UCSD-AML1 (cell line): Measurements from ENCODE around the gene MAGEA9B.
A peak's percentile ranks its signal among the peaks of the same experiment; 100 is the strongest.
"Not testable (repeated sequence)": the region's sequence is repeated elsewhere in the genome, so short reads cannot be mapped to it uniquely, and the experiment has no call there.

Experiments used
- DNase-seq: peaks from one replicate; lab custom pipeline; 2025; ENCODE audit not compliant: unreplicated experiment; lab: John Stamatoyannopoulos, UW

MAGEA9B gene

GRCh38 chrX:149572743-149573142 lies 14.5 kb downstream of the MAGEA9B start:
- DNase-seq = no peak

GRCh38 chrX:149571770-149572169 lies 15.5 kb downstream of the MAGEA9B start:
- DNase-seq = no peak

GRCh38 chrX:149570668-149571067 lies 16.6 kb downstream of the MAGEA9B start:
- DNase-seq = no peak

- DNase-seq = no peak
Observed at GRCh38 chrX:149569770-149570169, 17.5 kb downstream of the MAGEA9B start.

- no peak for DNase-seq
Observed at GRCh38 chrX:149568701-149569296, 18.5 kb downstream of the MAGEA9B start.

GRCh38 chrX:149567621-149568417 lies 19.4 kb downstream of the MAGEA9B start:
- DNase-seq = no peak

GRCh38 chrX:149563359-149563758 lies 23.9 kb downstream of the MAGEA9B start:
- DNase-seq = no peak

GRCh38 chrX:149555251-149555650 lies 32.0 kb downstream of the MAGEA9B start:
- not testable (repeated sequence) for DNase-seq

GRCh38 chrX:149551939-149552248 lies 35.4 kb downstream of the MAGEA9B start:
- not testable (repeated sequence) for DNase-seq

- DNase-seq = not testable (repeated sequence)
Observed at GRCh38 chrX:149551245-149551938, 35.9 kb downstream of the MAGEA9B start.

- not testable (repeated sequence) for DNase-seq
Observed at GRCh38 chrX:149550454-149550853, 36.8 kb downstream of the MAGEA9B start.

- not testable (repeated sequence) for DNase-seq
Observed at GRCh38 chrX:149549701-149550100, 37.6 kb downstream of the MAGEA9B start, which contains the start of gene HSFX3. HSFX3 (minus strand) TSS chrX:149549924; CDS start chrX:149549852, 72 bp downstream.

GRCh38 chrX:149547782-149548181 lies 39.5 kb downstream of the MAGEA9B start:
- DNase-seq = not testable (repeated sequence)

GRCh38 chrX:149546962-149547361 lies 40.3 kb downstream of the MAGEA9B start:
- not testable (repeated sequence) for DNase-seq

GRCh38 chrX:149545545-149546543 lies 41.4 kb downstream of the MAGEA9B start:
- peak; percentile 28 for DNase-seq

- no peak for DNase-seq
Observed at GRCh38 chrX:149541521-149542047, 45.7 kb downstream of the MAGEA9B start.

GRCh38 chrX:149540621-149541520 lies 46.4 kb downstream of the MAGEA9B start, which contains the start of gene EOLA1:
EOLA1 (plus strand) TSS chrX:149541012; CDS start chrX:149545631, 4,619 bp downstream.
- peak; percentile 92 for DNase-seq

GRCh38 chrX:149540131-149540620 lies 47.1 kb downstream of the MAGEA9B start:
- DNase-seq = peak; percentile 92
